Endothelial cell of umbilical vein (primary cell): ENCODE data around the gene CERK. TPM values are rescaled to one million over a fixed set of nuclear protein-coding genes. Genes with fewer than 3 reads are reported as not detected.

Source experiments
- BruUV-seq: library from RNA; stranded (reverse); fragments of 400-500 nt; replicated peaks from 2 replicates; lab custom pipeline; 2021; lab: Mats Ljungman, UMichigan
- CTCF ChIA-PET: fragments of 300-600, 350-600 bp; sonication (Branson Sonifier 250); formaldehyde crosslinking; loops from one replicate; lab custom pipeline; 2021; ENCODE audit warnings: antibody characterized with exemption, inconsistent platforms; lab: Charles Lee
- POLR2A ChIA-PET: fragments of 300-600, 350-600 bp; sonication (Branson Sonifier 250); formaldehyde crosslinking; loops from one replicate; lab custom pipeline; 2021; ENCODE audit warnings: antibody characterized with exemption, inconsistent platforms; lab: Charles Lee
- DNase-seq: peaks from one replicate; pipeline ENCODE4 v3.0.0-alpha.2; 2011; ENCODE audit warnings: low read depth, low spot score
- FAIRE-seq: peaks from 2 replicates; lab custom pipeline; 2011; peaks lifted over from hg19 to GRCh38; lab: Jason Lieb, UNC
- H2AFZ ChIP-seq: 2 replicates; pipeline ENCODE4 v1.6.0; 2012; ENCODE audit warnings: low read depth, low read length, control low read depth, inconsistent platforms
- H3K27ac ChIP-seq: 2 replicates; pipeline ENCODE4 v1.5.1; 2011; ENCODE audit warnings: low read depth, mild to moderate bottlenecking, control low read depth, low read length, moderate library complexity; ENCODE audit not compliant: insufficient read depth
- H3K27me3 ChIP-seq, 2 experiments: 2 replicates each; pipeline versions ENCODE4 v1.6.0 to v1.6.1; 2011; ENCODE audit warnings: low read length in 2 of 2, mixed read lengths in 1 of 2; ENCODE audit not compliant: control insufficient read depth in 2 of 2, insufficient read depth in 2 of 2
- H3K36me3 ChIP-seq, 2 experiments: 2 replicates in 1 of 2; 3 replicates in 1 of 2; pipeline ENCODE4 v1.5.1; 2011; ENCODE audit warnings: low read length in 2 of 2, mild to moderate bottlenecking in 1 of 2, moderate library complexity in 1 of 2; ENCODE audit not compliant: control insufficient read depth in 2 of 2, insufficient read depth in 2 of 2; ENCODE audit errors: extremely low read depth in 1 of 2
- H3K4me1 ChIP-seq: 3 replicates; pipeline ENCODE4 v1.5.1; 2011; ENCODE audit warnings: mild to moderate bottlenecking, low read length; ENCODE audit not compliant: control insufficient read depth, insufficient read depth; ENCODE audit errors: extremely low read depth
- H3K4me2 ChIP-seq: 2 replicates; pipeline ENCODE4 v1.6.1; 2011; ENCODE audit warnings: low read length, control low read depth, mixed read lengths; ENCODE audit not compliant: insufficient read depth
- H3K4me3 ChIP-seq, 3 experiments: fragments of 200-600 bp in 1 of 3; sonication (generic), shearing (Covaris generic) in 1 of 3; replicated peaks in 1 of 3; 2 replicates each; pipeline ENCODE4 v1.5.1; 2011 to 2016; ENCODE audit warnings: control low read depth in 3 of 3, low read length in 3 of 3, mild to moderate bottlenecking in 2 of 3, inconsistent platforms in 1 of 3, low read depth in 1 of 3, moderate library complexity in 1 of 3; ENCODE audit not compliant: insufficient read depth in 1 of 3
- H3K79me2 ChIP-seq: 2 replicates; pipeline ENCODE4 v1.6.0; 2012; ENCODE audit warnings: low read length, inconsistent platforms; ENCODE audit not compliant: control insufficient read depth, insufficient read depth
- H3K9ac ChIP-seq: replicated peaks from 2 replicates; pipeline ENCODE3; 2011; ENCODE audit warnings: low read length, control low read depth; ENCODE audit not compliant: insufficient read depth; ENCODE audit errors: extremely low read depth
- H3K9me1 ChIP-seq: replicated peaks from 3 replicates; pipeline ENCODE4 v1.6.0; 2011; ENCODE audit warnings: mild to moderate bottlenecking, low read length; ENCODE audit not compliant: control insufficient read depth, insufficient read depth; ENCODE audit errors: extremely low read depth
- H3K9me3 ChIP-seq: replicated peaks from 2 replicates; pipeline ENCODE4 v1.5.1; 2012; ENCODE audit warnings: low read length, inconsistent platforms; ENCODE audit not compliant: control insufficient read depth, insufficient read depth
- H4K20me1 ChIP-seq: replicated peaks from 2 replicates; pipeline ENCODE3; 2011; ENCODE audit warnings: mild to moderate bottlenecking, low read length; ENCODE audit not compliant: control insufficient read depth, insufficient read depth; ENCODE audit errors: extremely low read depth
- CTCF ChIP-seq, 2 donors: IDR thresholded peaks; 1 replicate in 1 of 2; 2 replicates in 1 of 2; pipeline ENCODE4 v1.5.1; 2011; ENCODE audit warnings: low read length in 2 of 2, mild to moderate bottlenecking in 2 of 2, moderate library complexity in 2 of 2, control low read depth in 1 of 2, inconsistent platforms in 1 of 2, low read depth in 1 of 2; ENCODE audit not compliant: insufficient read depth in 1 of 2; ENCODE audit errors: extremely low read depth in 1 of 2
- EZH2 ChIP-seq: IDR thresholded peaks from 2 replicates; pipeline ENCODE4 v1.6.1; 2012; ENCODE audit warnings: borderline replicate concordance, low read depth, mild to moderate bottlenecking, moderate library complexity, low read length, inconsistent platforms; ENCODE audit not compliant: severe bottlenecking
- FOS ChIP-seq: IDR thresholded peaks from 2 replicates; pipeline ENCODE4 v1.6.1; 2011; ENCODE audit warnings: mild to moderate bottlenecking, low read length, moderate library complexity, borderline replicate concordance; ENCODE audit not compliant: insufficient read depth
- GATA2 ChIP-seq: IDR thresholded peaks from 2 replicates; pipeline ENCODE4 v1.7.0; 2011; ENCODE audit warnings: low read depth, mild to moderate bottlenecking, moderate library complexity, mixed read lengths, low read length; ENCODE audit not compliant: insufficient read length, insufficient read depth
- JUN ChIP-seq: IDR thresholded peaks from 2 replicates; pipeline ENCODE4 v1.6.1; 2011; ENCODE audit warnings: borderline replicate concordance, low read depth; ENCODE audit not compliant: insufficient read length, insufficient read depth
- MAX ChIP-seq: IDR thresholded peaks from 2 replicates; pipeline ENCODE4 v1.6.1; 2011; ENCODE audit not compliant: insufficient read depth, insufficient read length
- MYC ChIP-seq: IDR thresholded peaks from one replicate; pipeline ENCODE4 v1.6.1; 2011; ENCODE audit warnings: mild to moderate bottlenecking, low read depth, low read length
- POLR2A ChIP-seq: IDR thresholded peaks from 2 replicates; pipeline ENCODE4 v1.6.1; 2012; ENCODE audit warnings: low read depth, mild to moderate bottlenecking, control low read depth, low read length
- POLR2AphosphoS5 ChIP-seq: IDR thresholded peaks from 2 replicates; pipeline ENCODE4 v1.6.1; 2012; ENCODE audit warnings: low read depth, mild to moderate bottlenecking, control low read depth, low read length, moderate library complexity; ENCODE audit not compliant: insufficient read depth
- dilution Hi-C: fragments of 300-500 bp; cut with MboI; formaldehyde crosslinking; loops from one replicate; pipeline ENCODE4 v1.15.0; 2019; ENCODE audit warnings: low sequenced_read_pairs; ENCODE audit not compliant: extremely low pct_ligation_motif_present
- intact Hi-C: fragments of 100-400 bp; cut with micrococcal nuclease; formaldehyde crosslinking; loops from one replicate; pipeline ENCODE4 v1.10.0; 2022
- polyA plus RNA-seq, 4 experiments: library from polyadenylated mRNA; depleted of rRNA in 3 of 4; stranded (reverse) in 3 of 4; unstranded in 1 of 4; fragments of >200 nt; gene quantifications; 2 replicates each; pipeline versions ENCODE4 v1.2.1 to v1.2.3, GENCODE V29; 2011 to 2012; ENCODE audit warnings: missing spikeins in 1 of 4
- total RNA-seq: library from RNA; stranded (reverse); gene quantifications from 2 replicates; pipeline ENCODE4 v1.2.3, GENCODE V29; 2021

The CERK gene
- total and polyA plus RNA-seq, 2 donors (not counting 3 experiments of a cell fraction or from before 2014, with no cell fraction given): 61.1 to 88.0 TPM

GRCh38 chr22:46668116-46668515 lies 69.9 kb downstream of the CERK start:
- intact Hi-C loops: no loop called here
- Histone ChIP-seq H3K36me3 (peaks cover 0 to 4% of the 10 kb centered on the region in 2 experiments), H3K27me3 (no peaks in the 10 kb centered on the region), H2AFZ (no peak overlapping the region), H3K9me3 (no peaks in the 10 kb centered on the region), H3K4me3 (no peak overlapping the region), H3K79me2 (no peaks in the 10 kb centered on the region), H4K20me1 (no peaks in the 10 kb centered on the region), H3K9ac (no peak overlapping the region), H3K4me1 (no peaks in the 10 kb centered on the region), H3K9me1 (no peaks in the 10 kb centered on the region), H3K27ac (no peak overlapping the region), H3K4me2 (no peak overlapping the region)
- DNase-seq (no peak), FAIRE-seq (no peak)
- no TSS peak for BruUV-seq
- ChIA-PET CTCF (no interaction called here), POLR2A (no interaction called here)
- TF ChIP-seq FOS (no peak), GATA2 (no peak), POLR2AphosphoS5 (no peak), JUN (no peak), MAX (no peak), EZH2 (no peak), POLR2A (no peak), MYC (no peak), CTCF (IDR thresholded peaks at IDR 0.05; ENCODE audit: extremely low read depth in 1 of 2, insufficient read depth in 1 of 2, low read depth in 1 of 2, low read length in 2 of 2) (no peak)
- dilution Hi-C loops: no loop called here
